Activated naive CD4-positive, alpha-beta T cell treated with anti-CD3 and anti-CD28 coated beads for 36 hours (primary cell): ENCODE results near the gene CFAP107. TPM values are rescaled to one million over a fixed set of nuclear protein-coding genes. Genes with fewer than 3 reads are reported as not detected.
"Not testable (repeated sequence)": the region's sequence is repeated elsewhere in the genome, so short reads cannot be mapped to it uniquely, and the experiment has no call there.

Experiments used
- CTCF ChIA-PET: fragments of 350-600 bp; sonication (Branson Sonifier 250); formaldehyde crosslinking; loops from one replicate; lab custom pipeline; 2021; ENCODE audit warnings: antibody characterized with exemption; lab: Charles Lee
- DNase-seq: peaks from one replicate; pipeline ENCODE4 v3.0.0-alpha.2; 2020
- H3K27ac Mint-ChIP-seq: one replicate; pipeline ENCODE4 v1.8.0; 2021; ENCODE audit warnings: mild to moderate bottlenecking, mixed read lengths
- H3K27me3 Mint-ChIP-seq: one replicate; pipeline ENCODE4 v1.8.0; 2021; ENCODE audit warnings: low read depth, mixed read lengths
- H3K36me3 Mint-ChIP-seq: one replicate; pipeline ENCODE4 v1.8.0; 2021; ENCODE audit warnings: low read depth, mixed read lengths
- H3K4me1 Mint-ChIP-seq: one replicate; pipeline ENCODE4 v1.8.0; 2021; ENCODE audit warnings: low read depth, mixed read lengths
- H3K4me3 Mint-ChIP-seq: one replicate; pipeline ENCODE4 v1.8.0; 2021; ENCODE audit warnings: mild to moderate bottlenecking, moderate library complexity, mixed read lengths
- H3K9me3 Mint-ChIP-seq: one replicate; pipeline ENCODE4 v1.8.0; 2021; ENCODE audit warnings: mixed read lengths
- intact Hi-C: fragments of 100-400 bp; cut with micrococcal nuclease; formaldehyde crosslinking; loops from one replicate; pipeline ENCODE4 v1.15.1; 2023
- total RNA-seq, 2 experiments: library from RNA; stranded (reverse); gene quantifications; one replicate each; pipeline ENCODE4 v1.2.3, GENCODE V29; 2021

CFAP107 gene, protein sequence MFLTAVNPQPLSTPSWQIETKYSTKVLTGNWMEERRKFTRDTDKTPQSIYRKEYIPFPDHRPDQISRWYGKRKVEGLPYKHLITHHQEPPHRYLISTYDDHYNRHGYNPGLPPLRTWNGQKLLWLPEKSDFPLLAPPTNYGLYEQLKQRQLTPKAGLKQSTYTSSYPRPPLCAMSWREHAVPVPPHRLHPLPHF
- not detected for total RNA-seq

DNA sequence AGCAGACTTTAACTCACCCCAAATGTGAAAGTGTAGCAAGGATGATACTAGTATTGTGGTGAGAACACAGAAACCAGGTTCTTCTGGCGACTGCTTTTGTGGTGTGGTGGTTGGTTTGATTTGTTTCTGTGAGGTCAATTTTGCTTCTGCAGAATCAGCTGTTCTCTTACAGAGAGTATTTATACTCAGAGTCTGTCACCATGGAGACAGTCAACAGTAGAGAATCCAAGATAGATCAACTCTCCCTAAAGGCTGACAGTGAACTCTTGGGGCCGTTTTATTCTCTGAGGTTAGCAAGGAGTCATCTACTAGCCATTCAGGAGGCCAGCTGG lies at the start of gene CFAP107:
CFAP107 (plus strand) TSS at position 209 of the 332 bp plus-strand sequence. CDS start 231 bp downstream, outside the sequence.
- Mint-ChIP-seq H3K27me3 (peaks cover 29% of the 10 kb centered on the region), H3K4me1 (no peaks in the 10 kb centered on the region)

DNA sequence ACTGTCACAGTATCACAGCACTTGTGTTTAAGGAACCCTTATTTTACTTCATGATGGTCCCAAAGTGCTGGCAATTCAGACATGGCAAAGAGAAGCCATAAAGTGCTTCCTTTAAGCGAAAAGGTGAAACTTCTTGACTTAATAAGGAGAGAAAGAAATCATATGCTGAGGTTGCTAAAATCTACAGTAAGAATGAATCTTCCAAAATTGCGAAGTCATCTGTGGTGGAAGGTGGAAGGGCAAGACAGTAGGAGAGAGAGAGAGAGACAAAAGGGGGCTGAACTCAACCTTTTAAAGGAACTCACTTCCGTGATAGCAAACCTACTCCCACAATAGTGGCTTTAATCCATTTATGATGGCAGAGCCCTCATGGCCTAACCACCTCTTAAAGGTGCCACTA lies 49.3 kb upstream of the CFAP107 start:
- H3K27me3 Mint-ChIP-seq, result peaks cover 7% of the 10 kb centered on the region

More for the DNA sequence above, at the start of gene CFAP107:
- H3K27ac Mint-ChIP-seq, result no peak within 1 kb of the TSS
- CTCF ChIA-PET, result no interaction called here
- no peak for DNase-seq
- H3K9me3 Mint-ChIP-seq, result peaks cover 15% of the 10 kb centered on the region
- intact Hi-C loops, result no loop called here
- H3K4me3 Mint-ChIP-seq, result no peak within 1 kb of the TSS
- peaks cover 3% of the 10 kb centered on the region for H3K36me3 Mint-ChIP-seq

DNA sequence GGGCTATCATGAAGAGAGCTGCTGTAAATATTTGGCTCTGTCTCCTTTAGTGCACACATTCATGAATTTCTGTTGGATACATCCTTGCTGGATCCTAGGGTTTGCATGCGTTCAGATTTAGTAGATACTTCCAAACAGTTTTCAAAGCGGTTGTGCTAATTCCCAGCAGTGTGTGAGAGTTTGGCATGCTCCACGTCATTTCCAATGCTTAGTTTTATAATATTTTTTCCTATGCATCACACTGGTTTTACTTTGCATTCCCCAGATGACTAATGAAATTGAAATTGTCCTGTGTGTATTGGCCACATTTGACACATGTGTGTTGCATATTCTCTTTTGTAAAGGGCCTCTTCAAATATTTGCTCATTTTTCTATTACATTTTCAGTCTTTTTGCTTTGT lies 48.6 kb upstream of the CFAP107 start:
- Mint-ChIP-seq H3K27me3 (peaks cover 7% of the 10 kb centered on the region), H3K27ac (no peak overlapping the region), H3K4me1 (no peaks in the 10 kb centered on the region), H3K9me3 (no peaks in the 10 kb centered on the region), H3K4me3 (no peak overlapping the region), H3K36me3 (no peaks in the 10 kb centered on the region)
- no peak for DNase-seq
- intact Hi-C loops, result no loop called here
- CTCF ChIA-PET, result no interaction called here

More for the DNA sequence above, 49.3 kb upstream of the CFAP107 start:
- Mint-ChIP-seq H3K9me3 (no peaks in the 10 kb centered on the region), H3K36me3 (no peaks in the 10 kb centered on the region), H3K27ac (no peak overlapping the region), H3K4me3 (no peak overlapping the region), H3K4me1 (no peaks in the 10 kb centered on the region)
- DNase-seq, result no peak
- intact Hi-C loops, result no loop called here
- CTCF ChIA-PET, result no interaction called here

DNA sequence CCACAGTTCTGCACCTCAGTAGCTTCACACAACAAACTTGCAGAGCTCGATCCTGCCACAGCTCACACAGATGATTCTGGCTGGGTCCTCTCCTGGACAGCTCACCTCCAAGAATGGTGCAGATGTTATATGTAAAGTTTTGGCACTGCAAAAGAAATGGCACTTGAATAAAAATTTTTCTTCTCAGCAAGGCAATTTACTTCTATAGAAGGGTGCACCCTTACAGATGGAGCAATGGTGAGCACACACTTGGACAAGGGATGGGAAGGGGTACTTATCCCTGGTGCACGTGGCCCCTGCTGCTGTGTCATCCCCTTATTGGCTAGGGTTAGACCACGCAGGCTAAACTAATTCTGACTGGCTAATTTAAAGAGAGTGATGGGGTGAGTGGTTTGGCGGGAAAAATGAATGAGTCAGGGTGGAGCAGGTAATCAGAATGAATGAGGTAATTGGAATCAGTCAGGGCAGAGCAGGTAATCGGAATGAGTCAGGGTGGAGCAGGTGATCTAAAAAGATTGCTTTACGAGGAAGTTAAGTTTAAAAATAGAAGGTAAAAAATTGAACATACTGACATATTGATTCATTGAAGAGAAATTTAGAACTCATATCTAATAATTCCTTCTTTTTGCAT lies 42.1 kb upstream of the CFAP107 start:
- CTCF ChIA-PET, result no interaction called here
- Mint-ChIP-seq H3K27me3 (peaks cover 10% of the 10 kb centered on the region), H3K4me3 (no peak overlapping the region), H3K36me3 (no peaks in the 10 kb centered on the region), H3K27ac (no peak overlapping the region), H3K4me1 (no peaks in the 10 kb centered on the region), H3K9me3 (peaks cover 17% of the 10 kb centered on the region)
- intact Hi-C loops, result no loop called here
- no peak for DNase-seq

DNA sequence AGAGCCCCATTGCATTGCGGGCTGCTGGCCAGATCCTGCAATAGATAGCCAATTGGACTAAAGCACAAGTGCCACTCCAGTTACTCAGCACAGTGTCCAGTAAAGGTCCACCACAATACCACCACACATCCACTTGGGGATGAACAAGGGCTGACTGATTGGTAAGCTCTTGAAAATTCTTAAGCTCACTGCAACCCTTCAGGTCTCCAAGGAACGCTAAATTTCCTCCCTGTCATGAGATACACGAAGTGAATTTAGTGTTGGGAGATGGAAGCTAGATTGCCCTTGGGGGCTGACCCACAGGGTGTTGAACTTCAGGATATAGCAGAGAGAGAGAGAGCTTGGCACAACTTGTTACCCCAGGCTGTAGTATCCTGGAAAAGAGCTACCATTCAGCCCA lies 39.9 kb upstream of the CFAP107 start:
- H3K9me3 Mint-ChIP-seq, result peaks cover 17% of the 10 kb centered on the region
- H3K36me3 Mint-ChIP-seq, result no peaks in the 10 kb centered on the region
- CTCF ChIA-PET, result no interaction called here
- no peak for DNase-seq
- intact Hi-C loops, result no loop called here
- no peak overlapping the region for H3K4me3 Mint-ChIP-seq
- peaks cover 3% of the 10 kb centered on the region for H3K27me3 Mint-ChIP-seq
- no peaks in the 10 kb centered on the region for H3K4me1 Mint-ChIP-seq
- H3K27ac Mint-ChIP-seq, result no peak overlapping the region

DNA sequence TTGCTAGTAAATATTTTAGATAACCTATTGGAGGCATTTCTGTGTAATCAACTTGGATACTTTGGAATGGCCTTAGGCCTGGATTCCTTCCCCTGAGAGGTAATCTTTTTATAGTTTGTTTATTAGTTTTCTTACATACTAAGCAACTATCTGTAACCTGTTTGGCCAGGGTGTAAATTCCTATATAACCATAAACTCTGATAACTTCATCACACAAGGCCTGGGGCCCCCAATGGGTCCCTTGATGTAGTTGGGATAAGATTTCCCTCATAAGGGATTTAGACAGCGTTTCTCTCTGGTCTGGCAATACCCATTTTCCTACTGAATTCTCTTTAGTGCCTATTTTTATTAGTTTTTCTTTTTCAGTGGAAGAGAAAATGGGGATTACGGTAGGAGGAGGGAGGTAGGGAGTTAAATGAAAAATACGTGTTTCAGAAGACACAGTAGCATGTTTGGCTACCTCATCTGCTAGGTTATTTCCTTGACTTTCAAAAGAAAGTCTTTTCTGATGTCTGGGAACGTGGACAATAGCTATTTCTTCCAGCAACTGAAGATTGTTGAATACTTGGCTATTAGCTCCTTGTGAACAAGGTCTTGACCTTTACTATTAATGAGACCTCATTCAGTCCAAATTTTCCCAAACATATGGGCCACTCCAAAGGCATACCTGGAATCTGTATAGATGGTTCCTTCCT lies 37.5 kb upstream of the CFAP107 start:
- CTCF ChIA-PET, result no interaction called here
- intact Hi-C loops, result no loop called here
- Mint-ChIP-seq H3K27ac (no peak overlapping the region), H3K36me3 (no peaks in the 10 kb centered on the region), H3K9me3 (peaks cover 12% of the 10 kb centered on the region), H3K4me1 (no peaks in the 10 kb centered on the region), H3K4me3 (no peak overlapping the region), H3K27me3 (peaks cover 3% of the 10 kb centered on the region)
- no peak for DNase-seq

DNA sequence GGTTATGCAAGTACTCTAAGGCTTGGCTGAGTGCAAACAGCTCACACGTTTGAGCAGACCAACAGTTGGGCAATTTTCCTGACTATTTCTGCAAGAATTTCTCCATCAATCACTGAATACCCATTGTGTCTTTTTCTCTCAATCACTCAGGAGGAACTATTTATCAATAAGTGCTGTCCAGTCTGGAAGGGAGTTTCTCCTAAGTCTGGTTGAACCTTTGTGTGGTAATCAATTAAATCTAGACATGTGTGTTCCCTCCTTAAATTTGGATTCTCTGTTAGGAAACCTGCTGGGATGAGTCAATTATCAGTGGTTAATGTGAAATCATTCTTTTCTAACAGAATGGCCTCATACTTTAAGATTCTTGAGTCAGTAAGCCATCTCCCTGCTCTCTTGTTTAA lies 36.9 kb upstream of the CFAP107 start:
- Mint-ChIP-seq H3K27ac (no peak overlapping the region), H3K9me3 (peaks cover 7% of the 10 kb centered on the region), H3K4me1 (no peaks in the 10 kb centered on the region), H3K36me3 (no peaks in the 10 kb centered on the region), H3K27me3 (peaks cover under 1% of the 10 kb centered on the region), H3K4me3 (no peak overlapping the region)
- CTCF ChIA-PET, result no interaction called here
- no peak for DNase-seq
- intact Hi-C loops, result no loop called here

DNA sequence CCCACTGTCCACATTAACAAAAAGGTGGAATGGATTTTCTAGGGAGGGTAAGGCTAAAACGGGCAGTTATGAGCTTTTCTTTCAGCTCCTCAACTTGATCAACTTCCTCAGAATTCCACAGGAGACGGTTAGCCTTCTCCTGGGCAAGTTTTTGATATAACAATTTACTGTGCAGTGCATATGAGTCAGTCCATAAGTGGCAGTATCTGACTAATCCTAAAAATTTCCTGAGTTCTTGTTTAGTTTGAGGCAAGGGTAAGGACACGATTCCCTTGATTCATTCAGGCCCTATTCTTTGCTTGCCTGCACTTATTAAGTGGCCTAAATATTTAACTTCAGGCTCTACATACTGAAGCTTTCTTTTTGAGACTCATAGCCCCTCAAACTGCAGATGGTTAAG lies 36.3 kb upstream of the CFAP107 start:
- no peak for DNase-seq
- intact Hi-C loops, result no loop called here
- no peaks in the 10 kb centered on the region for H3K27me3 Mint-ChIP-seq
- no peak overlapping the region for H3K27ac Mint-ChIP-seq
- no peak overlapping the region for H3K4me3 Mint-ChIP-seq
- H3K36me3 Mint-ChIP-seq, result no peaks in the 10 kb centered on the region
- no peaks in the 10 kb centered on the region for H3K4me1 Mint-ChIP-seq
- peaks cover under 1% of the 10 kb centered on the region for H3K9me3 Mint-ChIP-seq
- CTCF ChIA-PET, result no interaction called here

DNA sequence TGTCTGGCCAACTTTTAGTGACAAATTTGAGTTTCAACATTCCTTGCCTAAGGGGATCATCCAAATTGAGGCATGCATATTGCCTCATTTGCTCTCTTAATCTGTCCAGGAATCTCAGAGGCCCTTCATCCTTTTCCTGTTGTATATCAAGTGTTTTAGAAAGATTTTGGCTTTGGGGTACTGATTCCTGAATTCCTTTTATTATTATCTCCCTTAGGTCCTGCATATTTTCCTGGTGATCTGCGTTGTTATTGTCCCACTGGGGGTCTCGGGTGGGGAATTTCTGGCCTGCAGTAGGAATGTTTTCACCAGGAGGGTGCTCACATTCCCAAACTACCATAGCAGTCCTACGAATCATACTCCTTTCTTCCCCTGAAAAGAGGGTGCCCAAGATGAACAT lies 34.5 kb upstream of the CFAP107 start:
- H3K27me3 Mint-ChIP-seq, result peaks cover 5% of the 10 kb centered on the region
- no peaks in the 10 kb centered on the region for H3K36me3 Mint-ChIP-seq
- DNase-seq, result no peak
- H3K9me3 Mint-ChIP-seq, result no peaks in the 10 kb centered on the region
- no peaks in the 10 kb centered on the region for H3K4me1 Mint-ChIP-seq
- intact Hi-C loops, result no loop called here
- CTCF ChIA-PET, result no interaction called here
- no peak overlapping the region for H3K4me3 Mint-ChIP-seq
- no peak overlapping the region for H3K27ac Mint-ChIP-seq

DNA sequence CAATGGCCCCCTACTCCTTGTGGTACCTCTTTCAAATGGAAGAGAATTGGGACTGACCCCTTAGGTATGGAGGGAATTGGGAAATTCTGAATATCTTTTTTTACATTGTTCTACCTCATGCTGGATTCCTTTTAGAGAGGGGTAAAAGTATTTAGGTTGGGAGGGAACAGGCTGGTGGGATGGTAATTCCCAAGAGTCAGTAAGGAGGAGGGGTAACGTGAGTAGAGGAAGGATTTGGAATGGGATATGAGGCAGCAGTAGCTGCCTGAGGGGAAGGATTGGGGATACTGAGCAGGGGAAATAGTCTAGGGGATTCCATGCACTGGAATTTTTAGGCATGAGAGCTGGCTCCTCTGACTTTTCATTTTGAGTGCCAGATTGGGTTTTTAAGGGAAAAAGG lies 33.9 kb upstream of the CFAP107 start:
- CTCF ChIA-PET, result no interaction called here
- H3K27ac Mint-ChIP-seq, result no peak overlapping the region

DNA sequence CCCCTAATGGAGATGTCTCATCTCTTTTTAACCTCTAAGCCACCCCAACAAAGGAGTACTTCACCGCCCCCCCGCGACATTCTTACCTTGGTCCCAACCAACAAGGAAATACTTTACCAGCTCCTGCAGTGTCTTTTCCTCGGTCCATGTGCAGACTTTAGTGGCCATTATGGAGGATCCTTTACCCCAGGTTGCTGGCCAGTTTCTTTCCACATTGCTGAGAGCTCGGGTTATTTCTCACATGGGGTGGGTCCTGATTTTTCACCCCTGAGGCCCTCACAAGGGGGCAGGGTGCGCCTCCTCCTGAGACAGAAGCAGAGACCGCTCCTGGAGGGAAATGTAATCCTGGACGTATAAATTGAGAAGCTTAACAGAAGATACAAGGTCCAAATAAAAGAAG lies 33.1 kb upstream of the CFAP107 start:
- Mint-ChIP-seq H3K9me3 (no peaks in the 10 kb centered on the region), H3K4me1 (no peaks in the 10 kb centered on the region), H3K4me3 (no peak overlapping the region), H3K27me3 (peaks cover 6% of the 10 kb centered on the region), H3K36me3 (no peaks in the 10 kb centered on the region), H3K27ac (no peak overlapping the region)
- intact Hi-C loops, result no loop called here
- no peak for DNase-seq
- CTCF ChIA-PET, result no interaction called here

More for the DNA sequence above, 33.9 kb upstream of the CFAP107 start:
- no peaks in the 10 kb centered on the region for H3K4me1 Mint-ChIP-seq
- peaks cover 6% of the 10 kb centered on the region for H3K27me3 Mint-ChIP-seq
- intact Hi-C loops, result no loop called here
- no peaks in the 10 kb centered on the region for H3K9me3 Mint-ChIP-seq
- no peaks in the 10 kb centered on the region for H3K36me3 Mint-ChIP-seq
- no peak for DNase-seq
- no peak overlapping the region for H3K4me3 Mint-ChIP-seq

DNA sequence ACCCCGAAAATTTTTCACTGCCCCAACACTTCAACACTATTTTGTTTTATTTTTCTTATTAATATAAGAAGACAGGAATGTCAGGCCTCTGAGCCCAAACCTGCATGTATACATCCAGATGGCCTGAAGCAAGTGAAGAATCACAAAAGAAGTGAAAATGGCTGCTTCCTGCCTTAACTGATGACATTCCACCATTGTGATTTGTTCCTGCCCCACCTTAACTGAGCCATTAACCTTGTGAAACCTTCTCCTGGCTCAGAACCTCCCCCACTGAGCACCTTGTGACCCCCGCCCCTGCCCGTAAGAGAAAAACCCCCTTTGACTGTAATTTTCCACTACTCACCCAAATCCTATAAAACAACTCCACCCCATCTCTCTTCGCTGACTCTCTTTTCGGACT lies 32.3 kb upstream of the CFAP107 start:
- H3K4me3 Mint-ChIP-seq, H3K9me3 Mint-ChIP-seq, H3K36me3 Mint-ChIP-seq, H3K27me3 Mint-ChIP-seq, H3K4me1 Mint-ChIP-seq, H3K27ac Mint-ChIP-seq, DNase-seq, intact Hi-C loops, CTCF ChIA-PET: not testable (repeated sequence)
